H1 (cell line): Measurements from ENCODE around the gene RAPGEF1. TPM values are rescaled to one million over a fixed set of nuclear protein-coding genes. Genes with fewer than 3 reads are reported as not detected.

Source experiments
- PHF8 ChIP-seq: fragments of 200-600 bp; sonication (generic); conservative IDR thresholded peaks from 2 replicates; pipeline ENCODE4 v1.7.1; 2012; ENCODE audit warnings: low read depth, mild to moderate bottlenecking, inconsistent platforms, low read length, moderate library complexity
- TAF1 ChIP-seq: IDR thresholded peaks from 2 replicates; pipeline ENCODE4 v1.6.1; 2011; ENCODE audit warnings: mild to moderate bottlenecking, low read depth, low read length
- polyA plus RNA-seq, 7 experiments: library from polyadenylated mRNA; depleted of rRNA in 3 of 7; stranded (reverse) in 5 of 7; unstranded in 2 of 7; fragments of >200 nt in 5 of 7; fragments of 200-250 nt in 2 of 7; gene quantifications; 1 replicate in 5 of 7; 2 replicates in 1 of 7; 4 replicates in 1 of 7; pipeline versions ENCODE4 v1.2.1 to v1.2.3, GENCODE V29; 2011 to 2013; ENCODE audit warnings: missing spikeins in 2 of 7, mixed read lengths in 2 of 7
- total RNA-seq: library from RNA; stranded (reverse); fragmentation: NEBNext Ultra II Directional; extraction: Animal tissue kit (Norgen Biotek cat#: 25700); gene quantifications from 2 replicates; pipeline ENCODE4 v1.2.1, GENCODE V29; 2021
- TF ChIP-seq, protein P1 (sequence below): fragments of 300-600 bp; sonication (generic); IDR thresholded peaks from 2 replicates; pipeline ENCODE4 v1.7.1; 2012; ENCODE audit warnings: low read length, moderate library complexity, mild to moderate bottlenecking, inconsistent platforms; ENCODE audit not compliant: insufficient replicate concordance

RAPGEF1 gene
- total and polyA plus RNA-seq, 2 of the 8 experiments (the other 6 are each of a cell fraction or from before 2014, with no cell fraction given), result 29.7 to 78.9 TPM

- TF ChIP-seq, protein P1, sequence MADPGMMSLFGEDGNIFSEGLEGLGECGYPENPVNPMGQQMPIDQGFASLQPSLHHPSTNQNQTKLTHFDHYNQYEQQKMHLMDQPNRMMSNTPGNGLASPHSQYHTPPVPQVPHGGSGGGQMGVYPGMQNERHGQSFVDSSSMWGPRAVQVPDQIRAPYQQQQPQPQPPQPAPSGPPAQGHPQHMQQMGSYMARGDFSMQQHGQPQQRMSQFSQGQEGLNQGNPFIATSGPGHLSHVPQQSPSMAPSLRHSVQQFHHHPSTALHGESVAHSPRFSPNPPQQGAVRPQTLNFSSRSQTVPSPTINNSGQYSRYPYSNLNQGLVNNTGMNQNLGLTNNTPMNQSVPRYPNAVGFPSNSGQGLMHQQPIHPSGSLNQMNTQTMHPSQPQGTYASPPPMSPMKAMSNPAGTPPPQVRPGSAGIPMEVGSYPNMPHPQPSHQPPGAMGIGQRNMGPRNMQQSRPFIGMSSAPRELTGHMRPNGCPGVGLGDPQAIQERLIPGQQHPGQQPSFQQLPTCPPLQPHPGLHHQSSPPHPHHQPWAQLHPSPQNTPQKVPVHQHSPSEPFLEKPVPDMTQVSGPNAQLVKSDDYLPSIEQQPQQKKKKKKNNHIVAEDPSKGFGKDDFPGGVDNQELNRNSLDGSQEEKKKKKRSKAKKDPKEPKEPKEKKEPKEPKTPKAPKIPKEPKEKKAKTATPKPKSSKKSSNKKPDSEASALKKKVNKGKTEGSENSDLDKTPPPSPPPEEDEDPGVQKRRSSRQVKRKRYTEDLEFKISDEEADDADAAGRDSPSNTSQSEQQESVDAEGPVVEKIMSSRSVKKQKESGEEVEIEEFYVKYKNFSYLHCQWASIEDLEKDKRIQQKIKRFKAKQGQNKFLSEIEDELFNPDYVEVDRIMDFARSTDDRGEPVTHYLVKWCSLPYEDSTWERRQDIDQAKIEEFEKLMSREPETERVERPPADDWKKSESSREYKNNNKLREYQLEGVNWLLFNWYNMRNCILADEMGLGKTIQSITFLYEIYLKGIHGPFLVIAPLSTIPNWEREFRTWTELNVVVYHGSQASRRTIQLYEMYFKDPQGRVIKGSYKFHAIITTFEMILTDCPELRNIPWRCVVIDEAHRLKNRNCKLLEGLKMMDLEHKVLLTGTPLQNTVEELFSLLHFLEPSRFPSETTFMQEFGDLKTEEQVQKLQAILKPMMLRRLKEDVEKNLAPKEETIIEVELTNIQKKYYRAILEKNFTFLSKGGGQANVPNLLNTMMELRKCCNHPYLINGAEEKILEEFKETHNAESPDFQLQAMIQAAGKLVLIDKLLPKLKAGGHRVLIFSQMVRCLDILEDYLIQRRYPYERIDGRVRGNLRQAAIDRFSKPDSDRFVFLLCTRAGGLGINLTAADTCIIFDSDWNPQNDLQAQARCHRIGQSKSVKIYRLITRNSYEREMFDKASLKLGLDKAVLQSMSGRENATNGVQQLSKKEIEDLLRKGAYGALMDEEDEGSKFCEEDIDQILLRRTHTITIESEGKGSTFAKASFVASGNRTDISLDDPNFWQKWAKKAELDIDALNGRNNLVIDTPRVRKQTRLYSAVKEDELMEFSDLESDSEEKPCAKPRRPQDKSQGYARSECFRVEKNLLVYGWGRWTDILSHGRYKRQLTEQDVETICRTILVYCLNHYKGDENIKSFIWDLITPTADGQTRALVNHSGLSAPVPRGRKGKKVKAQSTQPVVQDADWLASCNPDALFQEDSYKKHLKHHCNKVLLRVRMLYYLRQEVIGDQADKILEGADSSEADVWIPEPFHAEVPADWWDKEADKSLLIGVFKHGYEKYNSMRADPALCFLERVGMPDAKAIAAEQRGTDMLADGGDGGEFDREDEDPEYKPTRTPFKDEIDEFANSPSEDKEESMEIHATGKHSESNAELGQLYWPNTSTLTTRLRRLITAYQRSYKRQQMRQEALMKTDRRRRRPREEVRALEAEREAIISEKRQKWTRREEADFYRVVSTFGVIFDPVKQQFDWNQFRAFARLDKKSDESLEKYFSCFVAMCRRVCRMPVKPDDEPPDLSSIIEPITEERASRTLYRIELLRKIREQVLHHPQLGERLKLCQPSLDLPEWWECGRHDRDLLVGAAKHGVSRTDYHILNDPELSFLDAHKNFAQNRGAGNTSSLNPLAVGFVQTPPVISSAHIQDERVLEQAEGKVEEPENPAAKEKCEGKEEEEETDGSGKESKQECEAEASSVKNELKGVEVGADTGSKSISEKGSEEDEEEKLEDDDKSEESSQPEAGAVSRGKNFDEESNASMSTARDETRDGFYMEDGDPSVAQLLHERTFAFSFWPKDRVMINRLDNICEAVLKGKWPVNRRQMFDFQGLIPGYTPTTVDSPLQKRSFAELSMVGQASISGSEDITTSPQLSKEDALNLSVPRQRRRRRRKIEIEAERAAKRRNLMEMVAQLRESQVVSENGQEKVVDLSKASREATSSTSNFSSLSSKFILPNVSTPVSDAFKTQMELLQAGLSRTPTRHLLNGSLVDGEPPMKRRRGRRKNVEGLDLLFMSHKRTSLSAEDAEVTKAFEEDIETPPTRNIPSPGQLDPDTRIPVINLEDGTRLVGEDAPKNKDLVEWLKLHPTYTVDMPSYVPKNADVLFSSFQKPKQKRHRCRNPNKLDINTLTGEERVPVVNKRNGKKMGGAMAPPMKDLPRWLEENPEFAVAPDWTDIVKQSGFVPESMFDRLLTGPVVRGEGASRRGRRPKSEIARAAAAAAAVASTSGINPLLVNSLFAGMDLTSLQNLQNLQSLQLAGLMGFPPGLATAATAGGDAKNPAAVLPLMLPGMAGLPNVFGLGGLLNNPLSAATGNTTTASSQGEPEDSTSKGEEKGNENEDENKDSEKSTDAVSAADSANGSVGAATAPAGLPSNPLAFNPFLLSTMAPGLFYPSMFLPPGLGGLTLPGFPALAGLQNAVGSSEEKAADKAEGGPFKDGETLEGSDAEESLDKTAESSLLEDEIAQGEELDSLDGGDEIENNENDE, result no peak
- TF ChIP-seq TAF1, result no peak
- TF ChIP-seq PHF8, result no peak
- TF ChIP-seq, all 59 proteins: peak for 0
Measured at GRCh38 chr9:131734781-131735180, 5.1 kb downstream of the RAPGEF1 start (continued).
